ENCODE measurements around the gene USP22.

- no peak for TF ChIP-seq POLR2A (IDR thresholded peaks at IDR 0.05)
- TF ChIP-seq CTCF (IDR thresholded peaks at IDR 0.05): no peak
Measured at GRCh38 chr17:21010705-21011596, 31.9 kb downstream of the USP22 start.
